Keratinocyte (primary cell): ENCODE data around the gene TINAGL1. TPM values are rescaled to one million over a fixed set of nuclear protein-coding genes. Genes with fewer than 3 reads are reported as not detected.

Source experiments
- DNase-seq: peaks from one replicate; pipeline ENCODE4 v3.0.0-alpha.2; 2011; ENCODE audit warnings: low read depth, missing footprints, low spot score
- FAIRE-seq: peaks from 2 replicates; lab custom pipeline; 2011; peaks lifted over from hg19 to GRCh38; lab: Jason Lieb, UNC
- H2AFZ ChIP-seq: 2 replicates; pipeline ENCODE4 v1.6.0; 2012; ENCODE audit warnings: low read length, control low read depth, inconsistent platforms; ENCODE audit not compliant: control insufficient read depth
- H3K27ac ChIP-seq: 2 replicates; pipeline ENCODE4 v1.5.1; 2011; ENCODE audit warnings: low read length; ENCODE audit not compliant: control insufficient read depth, insufficient read depth
- H3K27me3 ChIP-seq: 3 replicates; pipeline ENCODE4 v1.6.0; 2011; ENCODE audit warnings: low read length; ENCODE audit not compliant: control insufficient read depth, insufficient read depth; ENCODE audit errors: extremely low read depth
- H3K36me3 ChIP-seq, 2 experiments: 2 replicates in 1 of 2; 3 replicates in 1 of 2; pipeline ENCODE4 v1.5.1; 2011; ENCODE audit warnings: low read length in 2 of 2, mild to moderate bottlenecking in 1 of 2; ENCODE audit not compliant: control insufficient read depth in 2 of 2, insufficient read depth in 2 of 2; ENCODE audit errors: extremely low read depth in 1 of 2
- H3K4me1 ChIP-seq: 3 replicates; pipeline ENCODE4 v1.5.1; 2011; ENCODE audit warnings: low read length; ENCODE audit not compliant: control insufficient read depth, insufficient read depth; ENCODE audit errors: extremely low read depth
- H3K4me2 ChIP-seq: 3 replicates; pipeline ENCODE4 v1.6.0; 2011; ENCODE audit warnings: low read depth, low read length; ENCODE audit not compliant: control insufficient read depth, insufficient read depth; ENCODE audit errors: extremely low read depth
- H3K4me3 ChIP-seq, 3 experiments: fragments of 200-600 bp in 1 of 3; sonication (generic) in 1 of 3; 2 replicates in 2 of 3; 3 replicates in 1 of 3; pipeline ENCODE4 v1.5.1; 2011 to 2016; ENCODE audit warnings: low read length in 3 of 3, mild to moderate bottlenecking in 3 of 3, control low read depth in 2 of 3, inconsistent platforms in 1 of 3, low read depth in 1 of 3, mixed read lengths in 1 of 3, mixed run types in 1 of 3, moderate library complexity in 1 of 3; ENCODE audit not compliant: control insufficient read depth in 2 of 3, insufficient read depth in 2 of 3; ENCODE audit errors: extremely low read depth in 1 of 3
- H3K79me2 ChIP-seq: 2 replicates; pipeline ENCODE4 v1.6.0; 2012; ENCODE audit warnings: low read length; ENCODE audit not compliant: control insufficient read depth, insufficient read depth
- H3K9ac ChIP-seq: 3 replicates; pipeline ENCODE4 v1.6.0; 2011; ENCODE audit warnings: low read length; ENCODE audit not compliant: control insufficient read depth, insufficient read depth; ENCODE audit errors: extremely low read depth
- H3K9me1 ChIP-seq: 3 replicates; pipeline ENCODE4 v1.6.0; 2011; ENCODE audit warnings: low read length; ENCODE audit not compliant: control insufficient read depth, insufficient read depth; ENCODE audit errors: extremely low read depth
- H3K9me3 ChIP-seq: 2 replicates; pipeline ENCODE4 v1.5.1; 2012; ENCODE audit warnings: low read depth, low read length; ENCODE audit not compliant: control insufficient read depth
- H4K20me1 ChIP-seq: 3 replicates; pipeline ENCODE4 v1.6.0; 2011; ENCODE audit warnings: low read length; ENCODE audit not compliant: control insufficient read depth, insufficient read depth; ENCODE audit errors: extremely low read depth
- EZH2 ChIP-seq: IDR thresholded peaks from one replicate; pipeline ENCODE4 v1.6.1; 2012; ENCODE audit warnings: inconsistent platforms, mild to moderate bottlenecking, low read length, moderate library complexity
- dilution Hi-C: fragments of 300-500 bp; cut with MboI; formaldehyde crosslinking; loops from one replicate; pipeline ENCODE4 v1.7.0; 2020; ENCODE audit warnings: low sequenced_read_pairs; ENCODE audit not compliant: extremely low pct_ligation_motif_present
- polyA plus RNA-seq, 5 experiments: library from polyadenylated mRNA; depleted of rRNA in 3 of 5; stranded (reverse) in 3 of 5; stranded (forward) in 1 of 5; unstranded in 1 of 5; fragments of >200 nt; gene quantifications; 1 replicate in 1 of 5; 2 replicates in 3 of 5; 3 replicates in 1 of 5; pipeline versions ENCODE4 v1.2.1 to v1.2.3, GENCODE V29; 2011 to 2012; ENCODE audit warnings: missing spikeins in 2 of 5, low read depth in 1 of 5, low replicate concordance in 1 of 5
- TF ChIP-seq, protein P1 (sequence below), 3 experiments: IDR thresholded peaks in 1 of 3; conservative IDR thresholded peaks in 1 of 3; optimal IDR thresholded peaks in 1 of 3; 2 replicates in 2 of 3; 3 replicates in 1 of 3; pipeline versions ENCODE3 to v1.5.1; 2011; ENCODE audit warnings: low read length in 3 of 3, mild to moderate bottlenecking in 3 of 3, moderate library complexity in 2 of 3, control low read depth in 1 of 3, inconsistent platforms in 1 of 3; ENCODE audit not compliant: insufficient read depth in 2 of 3; ENCODE audit errors: extremely low read depth in 1 of 3

The TINAGL1 gene
- polyA plus RNA-seq, 1 donor (not counting 4 experiments of a cell fraction or from before 2014, with no cell fraction given) = 189 TPM

DNA sequence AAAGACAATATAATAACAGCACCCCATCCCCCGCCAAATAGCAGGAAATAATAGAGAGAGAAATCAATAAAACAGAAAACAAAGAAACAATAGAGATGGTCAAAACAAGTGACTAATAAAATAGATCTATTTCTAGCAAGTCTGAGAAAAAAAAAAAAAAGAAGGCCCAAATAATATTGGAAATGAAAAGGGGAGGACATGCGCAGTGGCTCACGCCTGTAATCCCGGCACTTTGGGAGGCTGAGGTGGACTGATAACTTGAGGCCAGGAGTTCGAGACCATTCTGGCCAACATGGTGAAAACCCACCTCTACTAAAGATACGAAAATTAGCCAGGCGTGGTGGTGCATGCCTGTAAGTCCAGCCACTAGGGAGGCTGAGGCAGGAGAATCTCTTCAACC is 22.7 kb downstream of the TINAGL1 start:
- FAIRE-seq (no peak), DNase-seq (no peak)
- H3K4me1 ChIP-seq = no peaks in the 10 kb centered on the region
- no peaks in the 10 kb centered on the region for H3K27me3 ChIP-seq
- no peaks in the 10 kb centered on the region for H3K36me3 ChIP-seq
- no peak for TF ChIP-seq EZH2
- TF ChIP-seq, protein P1, sequence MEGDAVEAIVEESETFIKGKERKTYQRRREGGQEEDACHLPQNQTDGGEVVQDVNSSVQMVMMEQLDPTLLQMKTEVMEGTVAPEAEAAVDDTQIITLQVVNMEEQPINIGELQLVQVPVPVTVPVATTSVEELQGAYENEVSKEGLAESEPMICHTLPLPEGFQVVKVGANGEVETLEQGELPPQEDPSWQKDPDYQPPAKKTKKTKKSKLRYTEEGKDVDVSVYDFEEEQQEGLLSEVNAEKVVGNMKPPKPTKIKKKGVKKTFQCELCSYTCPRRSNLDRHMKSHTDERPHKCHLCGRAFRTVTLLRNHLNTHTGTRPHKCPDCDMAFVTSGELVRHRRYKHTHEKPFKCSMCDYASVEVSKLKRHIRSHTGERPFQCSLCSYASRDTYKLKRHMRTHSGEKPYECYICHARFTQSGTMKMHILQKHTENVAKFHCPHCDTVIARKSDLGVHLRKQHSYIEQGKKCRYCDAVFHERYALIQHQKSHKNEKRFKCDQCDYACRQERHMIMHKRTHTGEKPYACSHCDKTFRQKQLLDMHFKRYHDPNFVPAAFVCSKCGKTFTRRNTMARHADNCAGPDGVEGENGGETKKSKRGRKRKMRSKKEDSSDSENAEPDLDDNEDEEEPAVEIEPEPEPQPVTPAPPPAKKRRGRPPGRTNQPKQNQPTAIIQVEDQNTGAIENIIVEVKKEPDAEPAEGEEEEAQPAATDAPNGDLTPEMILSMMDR (optimal IDR thresholded peaks at IDR 0.05 in 1 of 3, IDR thresholded peaks at IDR 0.05 in 1 of 3, conservative IDR thresholded peaks at IDR 0.05 in 1 of 3; ENCODE audit: extremely low read depth in 1 of 3, insufficient read depth in 2 of 3, low read length in 3 of 3) = no peak
- no peak overlapping the region for H3K9ac ChIP-seq
- dilution Hi-C loops = no loop called here
- H4K20me1 ChIP-seq = no peaks in the 10 kb centered on the region
- H3K27ac ChIP-seq = no peak overlapping the region
- no peak overlapping the region for H3K4me2 ChIP-seq
- no peaks in the 10 kb centered on the region for H3K79me2 ChIP-seq
- no peaks in the 10 kb centered on the region for H3K9me1 ChIP-seq
- H3K4me3 ChIP-seq = no peak overlapping the region
- no peak overlapping the region for H2AFZ ChIP-seq
- no peaks in the 10 kb centered on the region for H3K9me3 ChIP-seq

DNA sequence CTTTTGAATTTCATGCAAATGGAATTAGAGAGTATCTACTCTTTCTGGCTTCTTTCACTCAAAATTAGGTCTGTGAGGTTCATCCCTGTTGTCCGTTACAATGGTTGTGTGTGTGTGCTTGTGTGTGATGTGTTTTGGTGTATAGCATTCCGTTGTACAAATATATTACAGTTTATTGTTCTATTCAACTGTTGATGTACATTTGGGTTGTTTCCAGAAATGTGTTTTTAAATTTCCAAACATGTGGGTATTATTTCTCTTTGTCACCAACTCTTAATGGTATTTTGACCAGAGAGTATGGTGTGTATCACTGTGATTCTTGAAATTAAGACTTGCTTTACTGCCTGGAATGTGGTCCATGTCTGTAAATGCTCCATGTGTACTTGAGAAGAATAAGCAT is 24.3 kb downstream of the TINAGL1 start:
- no peaks in the 10 kb centered on the region for H3K9me1 ChIP-seq
- FAIRE-seq = no peak
- H3K27ac ChIP-seq = no peak overlapping the region
- no peak overlapping the region for H3K4me3 ChIP-seq
- no peak overlapping the region for H3K9ac ChIP-seq
- no peak for DNase-seq
- TF ChIP-seq EZH2 = no peak
- TF ChIP-seq, protein P1 (optimal IDR thresholded peaks at IDR 0.05 in 1 of 3, IDR thresholded peaks at IDR 0.05 in 1 of 3, conservative IDR thresholded peaks at IDR 0.05 in 1 of 3; ENCODE audit: extremely low read depth in 1 of 3, insufficient read depth in 2 of 3, low read length in 3 of 3) = no peak
- H3K9me3 ChIP-seq = no peaks in the 10 kb centered on the region
- no peak overlapping the region for H3K4me2 ChIP-seq
- H3K4me1 ChIP-seq = peaks cover 3% of the 10 kb centered on the region
- H3K27me3 ChIP-seq = no peaks in the 10 kb centered on the region
- H2AFZ ChIP-seq = no peak overlapping the region
- no peaks in the 10 kb centered on the region for H3K36me3 ChIP-seq
- no peaks in the 10 kb centered on the region for H3K79me2 ChIP-seq
- dilution Hi-C loops = no loop called here
- no peaks in the 10 kb centered on the region for H4K20me1 ChIP-seq
